Nephron (organoid): ENCODE data around the gene NUP107.

ENCODE experiments used
- H3K27ac Mint-ChIP-seq, 3 experiments: 2 replicates each; pipeline ENCODE4 v1.8.0; 2020; ENCODE audit warnings: mixed read lengths in 3 of 3, mild to moderate bottlenecking in 2 of 3, moderate library complexity in 1 of 3
- H3K27me3 Mint-ChIP-seq: 2 replicates; pipeline ENCODE4 v1.8.0; 2021; ENCODE audit warnings: low read depth, mild to moderate bottlenecking, moderate library complexity, mixed read lengths
- H3K36me3 Mint-ChIP-seq: 2 replicates; pipeline ENCODE4 v1.8.0; 2020; ENCODE audit warnings: low read depth, mixed read lengths
- H3K4me1 Mint-ChIP-seq: 2 replicates; pipeline ENCODE4 v1.8.0; 2020; ENCODE audit warnings: mixed read lengths
- H3K4me3 Mint-ChIP-seq, 3 experiments: 2 replicates each; pipeline ENCODE4 v1.8.0; 2020; ENCODE audit warnings: mild to moderate bottlenecking in 3 of 3, mixed read lengths in 3 of 3, moderate library complexity in 2 of 3
- H3K9me3 Mint-ChIP-seq: 2 replicates; pipeline ENCODE4 v1.8.0; 2020; ENCODE audit warnings: mixed read lengths
- CTCF ChIP-seq, 3 experiments: fragments of 200-600 bp; sonication (generic); IDR thresholded peaks; one replicate each; pipeline ENCODE4 v1.5.0; 2021; ENCODE audit warnings: antibody characterized with exemption in 3 of 3; ENCODE audit not compliant: unreplicated experiment in 3 of 3

The NUP107 gene

GRCh38 chr12:68745376-68745903, 58.7 kb downstream of the NUP107 start:
- Mint-ChIP-seq H3K4me3 (peak overlapping the region; percentile 98 to 100 (median 99)), H3K4me1 (peaks cover 38% of the 10 kb centered on the region), H3K27ac (peak overlapping the region; percentile 20 to 95 (median 94)), H3K36me3 (peaks cover 17% of the 10 kb centered on the region), H3K27me3 (no peaks in the 10 kb centered on the region), H3K9me3 (no peaks in the 10 kb centered on the region)
- no peak for TF ChIP-seq CTCF (IDR thresholded peaks at IDR 0.05; ENCODE audit: unreplicated experiment in 3 of 3)

- H3K27me3 Mint-ChIP-seq: no peaks in the 10 kb centered on the region
- H3K36me3 Mint-ChIP-seq: peaks cover 21% of the 10 kb centered on the region
- peaks cover 43% of the 10 kb centered on the region for H3K4me1 Mint-ChIP-seq
- peak within 1 kb of the TSS; percentile 20 to 95 (median 94) for H3K27ac Mint-ChIP-seq
- H3K4me3 Mint-ChIP-seq: peak within 1 kb of the TSS; percentile 98 to 100 (median 99)
- TF ChIP-seq CTCF (IDR thresholded peaks at IDR 0.05; ENCODE audit: unreplicated experiment in 3 of 3): no peak
- H3K9me3 Mint-ChIP-seq: no peaks in the 10 kb centered on the region
Measured at GRCh38 chr12:68745904-68746571, 59.3 kb downstream of the NUP107 start, which contains the start of gene SLC35E3. Gene SLC35E3 (plus strand): TSS chr12:68746176. CDS start chr12:68746378, 202 bp downstream.

- Mint-ChIP-seq H3K27ac (peak overlapping the region; percentile 20 to 95 (median 94)), H3K4me3 (peak overlapping the region; percentile 98 to 100 (median 99)), H3K27me3 (no peaks in the 10 kb centered on the region), H3K9me3 (no peaks in the 10 kb centered on the region), H3K36me3 (peaks cover 20% of the 10 kb centered on the region), H3K4me1 (peaks cover 46% of the 10 kb centered on the region)
- TF ChIP-seq CTCF (IDR thresholded peaks at IDR 0.05; ENCODE audit: unreplicated experiment in 3 of 3): no peak
Measured at GRCh38 chr12:68746572-68747180, 59.9 kb downstream of the NUP107 start.

- peaks cover 36% of the 10 kb centered on the region for H3K36me3 Mint-ChIP-seq
- no peaks in the 10 kb centered on the region for H3K9me3 Mint-ChIP-seq
- H3K27me3 Mint-ChIP-seq: no peaks in the 10 kb centered on the region
- peak overlapping the region in 1 of 3 experiments; percentile 11 for H3K27ac Mint-ChIP-seq
- peaks cover 47% of the 10 kb centered on the region for H3K4me1 Mint-ChIP-seq
- no peak for TF ChIP-seq CTCF (IDR thresholded peaks at IDR 0.05; ENCODE audit: unreplicated experiment in 3 of 3)
- H3K4me3 Mint-ChIP-seq: peak overlapping the region in 2 of 3 experiments; percentile 3 to 34
Measured at GRCh38 chr12:68749443-68749842, 62.7 kb downstream of the NUP107 start.

GRCh38 chr12:68749861-68750260, 63.1 kb downstream of the NUP107 start:
- Mint-ChIP-seq H3K27me3 (no peaks in the 10 kb centered on the region), H3K36me3 (peaks cover 40% of the 10 kb centered on the region), H3K4me3 (peak overlapping the region in 2 of 3 experiments; percentile 3 to 34), H3K4me1 (peaks cover 47% of the 10 kb centered on the region), H3K27ac (peak overlapping the region in 1 of 3 experiments; percentile 11), H3K9me3 (no peaks in the 10 kb centered on the region)
- no peak for TF ChIP-seq CTCF (IDR thresholded peaks at IDR 0.05; ENCODE audit: unreplicated experiment in 3 of 3)
